ENCODE measurements around the gene EGFL7. TPM values are rescaled to one million over a fixed set of nuclear protein-coding genes. Genes with fewer than 3 reads are reported as not detected.
A peak's percentile ranks its signal among the peaks of the same experiment; 100 is the strongest.

Gene EGFL7
- polyA plus RNA-seq, 1 experiment, result 3.9 TPM

- Histone ChIP-seq H3K9me3 (ENCODE audit: control insufficient read depth, insufficient read depth, low read length) (peaks cover 4% of the 10 kb centered on the region; the same call in 1 of the 2 replicates), H3K27me3 (ENCODE audit: control insufficient read depth, insufficient read depth, low read length) (peaks cover 3% of the 10 kb centered on the region), H3K4me3 (ENCODE audit: low read depth, low read length) (no peak overlapping the region), H3K27ac (ENCODE audit: low read depth, low read length) (no peak overlapping the region)
- CTCF ChIA-PET, result no interaction called here
- POLR2A ChIA-PET, result no interaction called here
- TF ChIP-seq CTCF (IDR thresholded peaks at IDR 0.05; ENCODE audit: low read depth, low read length), result no peak
- DNase-seq (ENCODE audit: low read depth, low spot score), result no peak
Measured at GRCh38 chr9:136684799-136685198, 22.1 kb downstream of the EGFL7 start.

DNA sequence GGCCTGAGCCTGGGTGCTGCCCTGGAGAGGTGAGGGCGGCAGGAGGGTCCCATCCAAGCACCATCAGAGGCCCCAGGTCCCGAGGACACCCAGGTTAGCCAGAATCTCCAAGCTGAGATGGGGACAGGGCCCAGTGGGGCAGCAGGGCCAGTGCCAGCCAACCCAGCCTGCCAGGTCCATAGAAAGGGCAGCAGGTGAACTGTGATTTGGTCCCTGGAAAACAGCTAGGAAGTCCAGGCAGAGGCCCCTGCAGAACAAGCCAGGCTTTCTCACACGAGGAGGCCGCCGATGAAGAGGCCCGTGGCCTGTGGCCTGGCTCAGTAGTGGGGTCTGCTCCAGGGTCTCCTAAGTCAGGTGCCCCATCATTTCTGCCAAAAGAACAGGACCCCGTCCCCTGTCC is 22.5 kb downstream of the EGFL7 start:
- peaks cover 4% of the 10 kb centered on the region; the same call in 1 of the 2 replicates for H3K9me3 ChIP-seq (ENCODE audit: control insufficient read depth, insufficient read depth, low read length)
- peaks cover 3% of the 10 kb centered on the region for H3K27me3 ChIP-seq (ENCODE audit: control insufficient read depth, insufficient read depth, low read length)
- H3K4me3 ChIP-seq (ENCODE audit: low read depth, low read length), result no peak overlapping the region
- no peak for TF ChIP-seq CTCF (IDR thresholded peaks at IDR 0.05; ENCODE audit: low read depth, low read length)
- no peak for DNase-seq (ENCODE audit: low read depth, low spot score)
- POLR2A ChIA-PET, result no interaction called here
- no peak overlapping the region for H3K27ac ChIP-seq (ENCODE audit: low read depth, low read length)
- CTCF ChIA-PET, result no interaction called here

DNA sequence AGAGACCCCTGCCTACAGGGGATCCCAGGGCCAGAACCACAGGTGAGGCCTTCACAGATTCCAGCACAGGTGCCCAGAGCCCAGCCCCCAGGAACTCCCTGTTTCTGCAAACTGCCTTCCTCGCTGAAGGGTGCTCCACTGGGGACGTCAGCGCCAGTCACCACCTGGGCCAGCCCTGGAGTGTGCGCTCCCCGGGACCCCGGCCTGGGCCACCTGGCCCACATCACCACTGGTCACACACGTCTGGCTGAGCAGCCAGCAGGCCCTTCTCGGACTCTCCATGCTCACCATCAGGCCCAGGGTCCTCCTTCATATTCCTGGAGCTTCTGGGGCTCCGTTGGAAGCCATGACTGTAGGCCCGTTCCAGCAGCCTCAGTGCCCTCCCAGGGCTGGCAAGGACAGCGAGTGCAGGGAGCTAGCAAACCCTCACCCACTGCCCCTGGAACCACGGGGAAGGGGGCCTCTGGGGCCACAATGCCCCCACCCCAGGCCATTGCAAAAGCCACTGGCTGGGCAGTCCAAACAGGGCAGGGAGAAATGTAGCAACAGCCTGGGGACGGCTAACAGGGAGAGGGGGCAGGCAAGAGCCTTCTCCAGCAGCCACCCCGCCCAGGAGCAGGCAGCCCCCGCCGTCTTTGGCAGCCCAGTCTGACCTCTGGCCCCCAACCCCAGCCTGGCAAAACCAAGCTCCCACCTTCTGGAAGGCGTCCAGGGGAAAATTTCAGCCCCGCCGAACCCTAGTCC is 23.2 kb downstream of the EGFL7 start:
- Histone ChIP-seq H3K4me3 (ENCODE audit: low read depth, low read length) (peak overlapping the region; percentile 71), H3K27me3 (ENCODE audit: control insufficient read depth, insufficient read depth, low read length) (peaks cover 3% of the 10 kb centered on the region), H3K9me3 (ENCODE audit: control insufficient read depth, insufficient read depth, low read length) (peaks cover 4% of the 10 kb centered on the region; the same call in 1 of the 2 replicates), H3K27ac (ENCODE audit: low read depth, low read length) (no peak overlapping the region)
- ChIA-PET POLR2A (interaction anchor here (3.6 kb wide), 1 partner anchor 42 kb away, joined by 17 read pairs; no protein-coding TSS in a partner anchor), CTCF (interaction anchor here (1.0 to 1.4 kb wide), 2 partner anchors 13 to 14 kb away, joined by 3 to 7 read pairs; no protein-coding TSS in a partner anchor)
- no peak for DNase-seq (ENCODE audit: low read depth, low spot score)
- TF ChIP-seq CTCF (IDR thresholded peaks at IDR 0.05; ENCODE audit: low read depth, low read length), result no peak

DNA sequence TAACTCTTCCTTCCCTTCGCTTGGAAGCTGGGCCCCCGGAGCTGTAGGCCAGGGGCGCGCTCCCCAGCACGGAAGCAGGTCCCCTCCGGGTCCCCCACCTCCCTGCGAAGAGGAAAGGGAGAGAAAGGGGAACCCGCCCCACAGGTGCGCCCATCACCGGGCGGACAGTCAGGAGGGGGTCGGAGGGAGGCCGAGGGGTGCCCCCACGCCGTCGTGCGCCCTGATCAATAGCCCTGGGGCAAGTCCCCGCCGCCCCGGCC is 23.7 kb downstream of the EGFL7 start:
- H3K9me3 ChIP-seq (ENCODE audit: control insufficient read depth, insufficient read depth, low read length), result peaks cover 4% of the 10 kb centered on the region; the same call in 1 of the 2 replicates
- no peak for DNase-seq (ENCODE audit: low read depth, low spot score)
- H3K27me3 ChIP-seq (ENCODE audit: control insufficient read depth, insufficient read depth, low read length), result peaks cover 3% of the 10 kb centered on the region
- H3K27ac ChIP-seq (ENCODE audit: low read depth, low read length), result no peak overlapping the region
- ChIA-PET POLR2A (interaction anchor here (3.6 kb wide), 1 partner anchor 41 kb away, joined by 17 read pairs; no protein-coding TSS in a partner anchor), CTCF (interaction anchor here (1.0 to 1.4 kb wide), 2 partner anchors 13 to 15 kb away, joined by 3 to 7 read pairs; no protein-coding TSS in a partner anchor)
- TF ChIP-seq CTCF (IDR thresholded peaks at IDR 0.05; ENCODE audit: low read depth, low read length), result no peak
- H3K4me3 ChIP-seq (ENCODE audit: low read depth, low read length), result peak overlapping the region; percentile 71
